Ascending aorta (tissue), 2 donors: ENCODE results near the gene TMEM8B. TPM values are rescaled to one million over a fixed set of nuclear protein-coding genes. Genes with fewer than 3 reads are reported as not detected.

ENCODE experiments used
- DNase-seq, 2 donors: peaks; one replicate each; pipeline ENCODE4 v3.0.0-alpha.2; 2019; ENCODE audit warnings: low spot score in 2 of 2
- H3K27ac ChIP-seq, 2 donors: fragments of 200-600 bp; sonication (generic); one replicate each; pipeline ENCODE4 v1.5.1; 2016 to 2017; ENCODE audit warnings: mild to moderate bottlenecking in 1 of 2
- H3K27me3 ChIP-seq: fragments of 200-600 bp; sonication (generic); one replicate; pipeline ENCODE4 v1.5.1; 2017
- H3K36me3 ChIP-seq, 2 donors: fragments of 200-600 bp; sonication (generic); one replicate each; pipeline ENCODE4 v1.5.1; 2016
- H3K4me1 ChIP-seq, 2 donors: fragments of 200-600 bp; sonication (generic); one replicate each; pipeline ENCODE4 v1.5.1; 2016 to 2017; ENCODE audit warnings: mild to moderate bottlenecking in 1 of 2
- H3K4me3 ChIP-seq, 2 donors: fragments of 200-600 bp; sonication (generic); one replicate each; pipeline ENCODE4 v1.5.1; 2016 to 2017; ENCODE audit warnings: mild to moderate bottlenecking in 1 of 2
- H3K9me3 ChIP-seq, 2 donors: fragments of 200-600 bp; sonication (generic); one replicate each; pipeline ENCODE4 v1.5.1; 2016
- intact Hi-C: fragments of 100-400 bp; cut with DNase I; formaldehyde crosslinking; loops from one replicate; pipeline ENCODE4 v1.15.1; 2023
- total RNA-seq: library from RNA; depleted of rRNA; stranded (reverse); fragments of >200 nt; gene quantifications from one replicate; pipeline ENCODE4 v1.1.0, GENCODE V29; 2016
- TF ChIP-seq, protein P1 (sequence below), 3 experiments: fragments of 200-600 bp in 2 of 3; fragments of 450-650 bp in 1 of 3; sonication (generic) in 2 of 3; IDR thresholded peaks; one replicate each; pipeline ENCODE4 v1.5.1; 2016 to 2019; ENCODE audit warnings: antibody characterized with exemption in 3 of 3, mild to moderate bottlenecking in 1 of 3, moderate library complexity in 1 of 3

The TMEM8B gene
- total RNA-seq, 1 donor from 2014 or later, result 37.3 TPM

DNA sequence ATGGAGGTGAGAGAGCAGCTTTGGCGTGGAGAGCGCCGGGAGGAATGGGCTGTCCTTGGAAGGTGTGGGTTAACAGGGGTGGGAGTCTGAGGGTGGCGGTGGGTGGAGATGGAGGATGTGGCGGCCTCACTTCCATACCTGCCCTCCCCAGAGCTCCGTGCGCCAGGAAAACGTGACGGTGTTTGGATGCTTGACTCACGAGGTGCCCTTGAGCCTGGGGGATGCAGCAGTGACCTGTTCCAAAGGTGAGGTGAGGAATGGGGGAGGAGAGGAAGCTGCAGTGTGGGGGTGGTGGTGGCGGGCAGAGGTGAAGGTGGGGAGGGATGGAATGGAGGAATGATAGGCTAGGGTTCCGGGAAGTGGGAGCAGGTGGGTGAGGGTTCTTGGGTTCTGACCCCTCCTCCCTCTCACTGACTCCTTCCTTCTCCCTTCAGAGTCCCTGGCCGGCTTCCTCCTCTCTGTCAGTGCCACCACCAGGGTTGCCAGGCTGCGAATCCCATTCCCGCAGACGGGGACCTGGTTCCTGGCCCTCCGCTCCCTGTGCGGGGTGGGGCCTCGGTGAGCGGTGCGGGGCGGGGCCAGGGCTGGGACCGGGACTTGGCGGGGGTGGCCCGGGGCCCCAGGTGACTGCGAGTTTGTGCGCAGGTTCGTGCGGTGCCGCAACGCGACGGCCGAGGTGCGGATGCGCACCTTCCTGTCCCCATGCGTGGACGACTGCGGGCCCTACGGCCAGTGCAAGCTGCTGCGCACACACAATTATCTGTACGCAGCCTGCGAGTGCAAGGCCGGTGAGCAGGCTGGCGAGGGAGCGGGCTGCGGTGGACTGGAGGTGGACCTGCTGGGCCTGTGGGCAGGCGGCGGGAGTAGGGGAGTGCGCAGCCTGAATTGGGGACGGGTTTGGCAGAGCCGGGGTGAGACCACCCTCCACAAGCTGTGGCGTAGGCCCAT, 17.1 kb downstream of the TMEM8B start:
- H3K27ac ChIP-seq, result peak overlapping the region; percentile 1 to 44
- H3K4me3 ChIP-seq, result no peak overlapping the region
- peaks cover 14 to 21% of the 10 kb centered on the region in 2 donors for H3K36me3 ChIP-seq
- H3K4me1 ChIP-seq, result peaks cover 0 to 26% of the 10 kb centered on the region in 2 donors
- no peak for DNase-seq
- no peaks in the 10 kb centered on the region for H3K27me3 ChIP-seq
- TF ChIP-seq, protein P1, sequence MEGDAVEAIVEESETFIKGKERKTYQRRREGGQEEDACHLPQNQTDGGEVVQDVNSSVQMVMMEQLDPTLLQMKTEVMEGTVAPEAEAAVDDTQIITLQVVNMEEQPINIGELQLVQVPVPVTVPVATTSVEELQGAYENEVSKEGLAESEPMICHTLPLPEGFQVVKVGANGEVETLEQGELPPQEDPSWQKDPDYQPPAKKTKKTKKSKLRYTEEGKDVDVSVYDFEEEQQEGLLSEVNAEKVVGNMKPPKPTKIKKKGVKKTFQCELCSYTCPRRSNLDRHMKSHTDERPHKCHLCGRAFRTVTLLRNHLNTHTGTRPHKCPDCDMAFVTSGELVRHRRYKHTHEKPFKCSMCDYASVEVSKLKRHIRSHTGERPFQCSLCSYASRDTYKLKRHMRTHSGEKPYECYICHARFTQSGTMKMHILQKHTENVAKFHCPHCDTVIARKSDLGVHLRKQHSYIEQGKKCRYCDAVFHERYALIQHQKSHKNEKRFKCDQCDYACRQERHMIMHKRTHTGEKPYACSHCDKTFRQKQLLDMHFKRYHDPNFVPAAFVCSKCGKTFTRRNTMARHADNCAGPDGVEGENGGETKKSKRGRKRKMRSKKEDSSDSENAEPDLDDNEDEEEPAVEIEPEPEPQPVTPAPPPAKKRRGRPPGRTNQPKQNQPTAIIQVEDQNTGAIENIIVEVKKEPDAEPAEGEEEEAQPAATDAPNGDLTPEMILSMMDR (IDR thresholded peaks at IDR 0.05), result no peak
- H3K9me3 ChIP-seq, result no peaks in the 10 kb centered on the region
- intact Hi-C loops, result loop anchor here (2.0 kb wide), 2 partner anchors 17 to 31 kb away; partner anchors contain the start of genes FAM221B, HINT2 and TMEM8B

DNA sequence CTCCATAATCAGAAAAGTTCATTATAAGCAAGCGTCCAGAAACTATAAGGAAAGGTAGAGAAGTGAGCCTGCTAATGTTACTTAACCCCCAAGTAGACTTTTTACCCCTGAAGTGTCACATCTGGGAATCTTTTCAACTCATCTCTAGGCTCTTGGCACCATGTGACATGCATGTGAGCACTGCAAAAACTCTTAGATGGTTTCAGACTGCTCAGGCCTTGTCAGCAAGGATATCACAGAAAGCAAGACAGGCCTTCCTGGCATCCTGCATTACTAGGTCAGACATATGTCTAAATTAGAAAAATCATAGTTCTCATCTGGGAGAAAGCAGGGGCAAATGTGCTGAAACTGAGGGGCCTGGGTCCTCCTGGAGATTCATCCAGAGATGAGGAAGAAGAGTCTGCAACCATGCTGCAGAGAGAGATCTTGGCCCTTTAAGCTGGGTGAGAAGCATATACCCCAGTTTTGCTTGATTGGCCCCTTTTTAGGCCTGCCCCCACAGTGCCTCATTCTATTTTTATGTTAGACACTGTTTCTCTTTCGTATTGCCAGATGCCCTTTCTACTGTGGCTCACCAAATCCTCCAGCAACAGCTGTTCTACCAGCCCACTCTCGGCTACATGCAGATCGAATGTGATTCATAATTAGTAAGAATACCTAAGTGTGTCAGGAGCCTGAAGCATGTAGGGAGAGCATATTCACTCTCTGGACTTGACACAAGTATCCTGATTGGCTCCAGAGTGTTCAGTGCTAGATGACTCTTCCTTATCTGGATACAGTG, 19.0 kb downstream of the TMEM8B start:
- TF ChIP-seq, protein P1 (IDR thresholded peaks at IDR 0.05), result no peak
- peaks cover 9 to 21% of the 10 kb centered on the region in 2 donors for H3K36me3 ChIP-seq
- intact Hi-C loops, result no loop called here
- peaks cover 0 to 26% of the 10 kb centered on the region in 2 donors for H3K4me1 ChIP-seq
- no peak overlapping the region for H3K4me3 ChIP-seq
- DNase-seq, result no peak
- no peaks in the 10 kb centered on the region for H3K9me3 ChIP-seq
- no peaks in the 10 kb centered on the region for H3K27me3 ChIP-seq
- peak overlapping the region; percentile 49 to 64 for H3K27ac ChIP-seq

DNA sequence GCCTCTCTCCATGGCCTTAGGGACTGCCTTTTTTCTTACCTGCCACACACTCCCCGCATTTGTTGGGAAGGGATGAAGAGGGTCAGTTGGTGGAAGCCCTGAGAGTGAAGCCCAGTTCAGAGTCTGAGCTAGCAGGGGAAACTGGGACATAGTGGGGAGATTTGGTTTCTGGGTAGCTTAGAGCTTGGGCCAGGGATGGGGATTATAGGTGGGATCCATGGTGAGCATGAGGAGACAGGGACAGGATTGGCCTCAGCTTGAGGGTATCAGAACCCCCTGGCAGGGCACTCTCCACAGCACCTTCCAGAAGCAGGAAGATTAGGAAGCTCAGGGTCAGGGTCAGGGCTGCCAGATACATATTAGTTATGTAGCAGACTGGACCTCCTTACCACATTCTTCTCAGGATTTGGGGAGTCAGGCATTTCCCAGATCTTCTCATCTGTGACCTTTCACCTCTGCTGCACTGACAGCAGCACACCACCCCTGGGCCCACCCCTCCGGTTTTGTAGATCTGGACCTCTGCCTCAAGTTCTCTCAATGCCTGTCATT, 23.3 kb downstream of the TMEM8B start:
- Histone ChIP-seq H3K9me3 (no peaks in the 10 kb centered on the region), H3K27ac (no peak overlapping the region), H3K27me3 (no peaks in the 10 kb centered on the region), H3K36me3 (peaks cover 10 to 20% of the 10 kb centered on the region in 2 donors), H3K4me3 (no peak overlapping the region), H3K4me1 (peaks cover 0 to 8% of the 10 kb centered on the region in 2 donors)
- DNase-seq, result peak in 1 of 2 donors; percentile 34
- intact Hi-C loops, result no loop called here
- TF ChIP-seq, protein P1 (IDR thresholded peaks at IDR 0.05), result no peak

DNA sequence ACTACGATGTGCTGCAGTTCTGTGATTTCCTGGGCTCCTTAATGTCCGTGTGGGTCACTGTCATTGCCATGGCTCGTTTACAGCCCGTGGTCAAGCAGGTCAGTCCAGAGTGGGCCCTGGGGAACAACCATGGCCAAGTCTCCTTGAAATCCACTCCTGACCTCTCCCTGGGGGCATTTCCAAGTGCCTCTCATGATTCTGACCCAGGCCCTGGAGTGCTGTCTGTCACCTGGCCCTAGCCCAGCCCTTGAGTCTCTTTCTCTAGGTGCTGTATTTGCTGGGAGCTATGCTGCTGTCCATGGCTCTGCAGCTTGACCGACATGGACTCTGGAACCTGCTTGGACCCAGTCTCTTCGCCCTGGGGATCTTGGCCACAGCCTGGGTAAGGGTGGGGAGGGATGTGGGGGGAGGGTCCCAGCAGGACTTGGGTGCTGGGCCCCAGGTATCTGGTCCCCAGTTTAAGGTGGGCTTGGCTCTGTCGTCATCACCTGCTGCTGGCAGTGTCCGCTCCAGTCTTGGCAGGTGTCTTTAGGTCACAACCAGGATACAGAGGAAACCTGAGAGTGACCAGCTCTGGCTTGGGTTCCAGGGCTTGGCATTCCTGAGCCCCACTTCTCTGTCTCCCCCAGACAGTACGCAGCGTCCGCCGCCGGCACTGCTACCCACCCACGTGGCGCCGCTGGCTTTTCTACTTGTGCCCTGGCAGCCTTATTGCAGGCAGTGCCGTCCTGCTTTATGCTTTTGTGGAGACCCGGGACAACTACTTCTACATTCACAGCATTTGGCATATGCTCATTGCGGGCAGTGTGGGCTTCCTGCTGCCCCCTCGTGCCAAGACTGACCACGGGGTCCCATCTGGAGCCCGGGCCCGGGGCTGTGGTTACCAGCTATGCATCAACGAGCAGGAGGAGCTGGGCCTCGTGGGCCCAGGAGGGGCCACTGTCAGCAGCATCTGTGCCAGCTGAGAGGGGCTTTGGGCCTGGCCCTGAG, 24.1 kb downstream of the TMEM8B start:
- intact Hi-C loops, result no loop called here
- DNase-seq, result peak in 1 of 2 donors; percentile 60
- no peak overlapping the region for H3K4me3 ChIP-seq
- peaks cover 10 to 18% of the 10 kb centered on the region in 2 donors for H3K36me3 ChIP-seq
- H3K27me3 ChIP-seq, result no peaks in the 10 kb centered on the region
- no peaks in the 10 kb centered on the region for H3K9me3 ChIP-seq
- H3K4me1 ChIP-seq, result no peaks in the 10 kb centered on the region
- no peak overlapping the region for H3K27ac ChIP-seq
- TF ChIP-seq, protein P1 (IDR thresholded peaks at IDR 0.05), result no peak
